ENCODE measurements around the gene ZFYVE27. TPM values are rescaled to one million over a fixed set of nuclear protein-coding genes. Genes with fewer than 3 reads are reported as not detected.

Gene ZFYVE27
- total RNA-seq, 1 experiment from 2014 or later: 26.0 TPM

DNA sequence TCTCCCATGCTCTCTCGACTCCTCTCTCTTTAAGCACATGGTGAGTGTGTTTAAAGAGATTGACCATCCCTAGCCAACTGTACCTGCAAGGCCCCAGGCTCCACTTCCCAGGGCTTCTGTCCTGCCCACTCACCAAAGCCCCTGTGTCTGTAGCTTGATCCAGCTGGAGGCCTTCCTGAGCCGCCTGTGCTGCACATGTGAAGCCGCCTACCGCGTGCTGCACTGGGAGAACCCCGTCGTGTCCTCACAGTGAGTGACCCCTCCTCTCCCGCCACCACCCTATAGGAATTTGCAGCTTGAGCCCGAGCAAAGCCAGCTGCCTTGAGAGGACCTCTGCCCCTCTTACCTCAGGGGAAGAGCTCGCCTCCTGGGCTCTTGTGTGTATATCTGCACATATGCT lies 11.2 kb downstream of the ZFYVE27 start (continued):
- TF ChIP-seq PREB (CRISPR knock-in tag; IDR thresholded peaks at IDR 0.05; ENCODE audit: borderline replicate concordance): no peak
- no peak for TF ChIP-seq NR3C1 (CRISPR knock-in tag; conservative IDR thresholded peaks at IDR 0.05; ENCODE audit: low read depth)
- TF ChIP-seq TCF7 (CRISPR knock-in tag; IDR thresholded peaks at IDR 0.05; ENCODE audit: low read depth): no peak
- no peak for TF ChIP-seq ZNF423 (CRISPR knock-in tag; IDR thresholded peaks at IDR 0.05)
- TF ChIP-seq TEAD4 (CRISPR knock-in tag; IDR thresholded peaks at IDR 0.05): no peak
- no peak for TF ChIP-seq MXD4 (CRISPR knock-in tag; IDR thresholded peaks at IDR 0.05; ENCODE audit: borderline replicate concordance)
- no peak for TF ChIP-seq TEAD1 (CRISPR knock-in tag; IDR thresholded peaks at IDR 0.05)
- TF ChIP-seq FOXP1 (CRISPR knock-in tag; IDR thresholded peaks at IDR 0.05; ENCODE audit: borderline replicate concordance): no peak

DNA sequence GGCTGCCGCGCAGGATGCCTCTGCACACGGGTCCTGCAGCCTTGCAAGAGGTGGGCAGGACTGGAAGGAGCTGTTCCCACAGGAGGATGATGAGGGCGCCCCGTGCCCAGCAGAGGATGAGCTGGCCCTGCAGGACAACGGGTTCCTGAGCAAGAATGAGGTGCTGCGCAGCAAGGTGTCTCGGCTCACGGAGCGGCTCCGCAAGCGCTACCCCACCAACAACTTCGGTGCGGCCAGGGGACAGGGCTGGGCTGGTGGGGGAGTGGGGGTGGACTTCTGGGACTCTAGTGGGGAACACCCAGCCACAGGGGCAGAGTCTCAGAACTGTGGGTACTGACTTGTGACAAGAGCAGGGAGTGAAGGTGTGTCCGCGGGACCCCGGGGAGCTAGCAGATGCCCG lies 16.0 kb downstream of the ZFYVE27 start:
- no peak overlapping the region for H3K4me3 Mint-ChIP-seq
- no peak for TF ChIP-seq ZNF416 (CRISPR knock-in tag; IDR thresholded peaks at IDR 0.05)
- no peak for TF ChIP-seq ZBTB21 (CRISPR knock-in tag; IDR thresholded peaks at IDR 0.05; ENCODE audit: borderline replicate concordance)
- no peak for TF ChIP-seq NFATC4 (CRISPR knock-in tag; IDR thresholded peaks at IDR 0.05)
- TF ChIP-seq, protein P1, sequence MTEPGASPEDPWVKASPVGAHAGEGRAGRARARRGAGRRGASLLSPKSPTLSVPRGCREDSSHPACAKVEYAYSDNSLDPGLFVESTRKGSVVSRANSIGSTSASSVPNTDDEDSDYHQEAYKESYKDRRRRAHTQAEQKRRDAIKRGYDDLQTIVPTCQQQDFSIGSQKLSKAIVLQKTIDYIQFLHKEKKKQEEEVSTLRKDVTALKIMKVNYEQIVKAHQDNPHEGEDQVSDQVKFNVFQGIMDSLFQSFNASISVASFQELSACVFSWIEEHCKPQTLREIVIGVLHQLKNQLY (CRISPR knock-in tag; IDR thresholded peaks at IDR 0.05): no peak
- TF ChIP-seq SMAD4 (CRISPR knock-in tag; IDR thresholded peaks at IDR 0.05): no peak
- no peak for TF ChIP-seq CBFB (CRISPR knock-in tag; IDR thresholded peaks at IDR 0.05; ENCODE audit: low read depth)
- TF ChIP-seq PRDM15 (CRISPR knock-in tag; IDR thresholded peaks at IDR 0.05): no peak
- TF ChIP-seq, protein P2, sequence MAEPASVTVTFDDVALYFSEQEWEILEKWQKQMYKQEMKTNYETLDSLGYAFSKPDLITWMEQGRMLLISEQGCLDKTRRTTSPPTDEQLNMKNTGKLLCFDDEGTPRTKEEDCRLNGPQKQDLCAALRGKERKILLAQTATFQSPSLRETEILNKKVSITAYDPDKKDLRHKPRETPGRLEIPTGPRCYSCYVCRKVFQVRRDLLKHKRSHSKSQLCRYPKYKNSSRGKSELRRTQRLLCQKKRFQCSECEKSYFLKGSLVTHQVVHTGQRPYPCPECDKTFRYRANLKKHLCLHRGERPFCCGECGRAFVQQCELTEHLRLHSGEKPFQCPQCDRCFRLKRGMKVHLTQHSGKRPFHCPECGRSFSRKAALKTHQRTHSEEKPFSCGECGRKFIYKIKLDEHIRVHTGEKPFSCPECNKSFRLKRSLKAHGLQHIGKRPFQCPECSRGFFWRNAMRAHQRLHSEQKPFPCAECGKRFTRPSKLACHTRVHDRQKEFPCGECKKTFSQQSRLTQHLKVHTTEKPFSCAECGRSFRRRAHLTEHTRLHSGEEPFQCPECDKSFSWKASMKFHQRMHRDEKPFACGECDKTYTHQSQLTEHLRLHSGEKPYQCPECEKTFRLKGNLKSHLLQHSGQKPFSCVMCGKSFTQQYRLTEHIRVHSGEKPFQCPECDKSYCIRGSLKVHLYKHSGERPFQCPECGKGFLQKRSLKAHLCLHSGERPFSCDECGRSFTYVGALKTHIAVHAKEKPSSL (CRISPR knock-in tag; conservative IDR thresholded peaks at IDR 0.05): no peak
- TF ChIP-seq, protein P3, sequence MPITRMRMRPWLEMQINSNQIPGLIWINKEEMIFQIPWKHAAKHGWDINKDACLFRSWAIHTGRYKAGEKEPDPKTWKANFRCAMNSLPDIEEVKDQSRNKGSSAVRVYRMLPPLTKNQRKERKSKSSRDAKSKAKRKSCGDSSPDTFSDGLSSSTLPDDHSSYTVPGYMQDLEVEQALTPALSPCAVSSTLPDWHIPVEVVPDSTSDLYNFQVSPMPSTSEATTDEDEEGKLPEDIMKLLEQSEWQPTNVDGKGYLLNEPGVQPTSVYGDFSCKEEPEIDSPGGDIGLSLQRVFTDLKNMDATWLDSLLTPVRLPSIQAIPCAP (CRISPR knock-in tag; IDR thresholded peaks at IDR 0.05): no peak
- TF ChIP-seq, protein P4, sequence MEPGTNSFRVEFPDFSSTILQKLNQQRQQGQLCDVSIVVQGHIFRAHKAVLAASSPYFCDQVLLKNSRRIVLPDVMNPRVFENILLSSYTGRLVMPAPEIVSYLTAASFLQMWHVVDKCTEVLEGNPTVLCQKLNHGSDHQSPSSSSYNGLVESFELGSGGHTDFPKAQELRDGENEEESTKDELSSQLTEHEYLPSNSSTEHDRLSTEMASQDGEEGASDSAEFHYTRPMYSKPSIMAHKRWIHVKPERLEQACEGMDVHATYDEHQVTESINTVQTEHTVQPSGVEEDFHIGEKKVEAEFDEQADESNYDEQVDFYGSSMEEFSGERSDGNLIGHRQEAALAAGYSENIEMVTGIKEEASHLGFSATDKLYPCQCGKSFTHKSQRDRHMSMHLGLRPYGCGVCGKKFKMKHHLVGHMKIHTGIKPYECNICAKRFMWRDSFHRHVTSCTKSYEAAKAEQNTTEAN (CRISPR knock-in tag; IDR thresholded peaks at IDR 0.05): no peak
- TF ChIP-seq, protein P5, sequence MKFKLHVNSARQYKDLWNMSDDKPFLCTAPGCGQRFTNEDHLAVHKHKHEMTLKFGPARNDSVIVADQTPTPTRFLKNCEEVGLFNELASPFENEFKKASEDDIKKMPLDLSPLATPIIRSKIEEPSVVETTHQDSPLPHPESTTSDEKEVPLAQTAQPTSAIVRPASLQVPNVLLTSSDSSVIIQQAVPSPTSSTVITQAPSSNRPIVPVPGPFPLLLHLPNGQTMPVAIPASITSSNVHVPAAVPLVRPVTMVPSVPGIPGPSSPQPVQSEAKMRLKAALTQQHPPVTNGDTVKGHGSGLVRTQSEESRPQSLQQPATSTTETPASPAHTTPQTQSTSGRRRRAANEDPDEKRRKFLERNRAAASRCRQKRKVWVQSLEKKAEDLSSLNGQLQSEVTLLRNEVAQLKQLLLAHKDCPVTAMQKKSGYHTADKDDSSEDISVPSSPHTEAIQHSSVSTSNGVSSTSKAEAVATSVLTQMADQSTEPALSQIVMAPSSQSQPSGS (CRISPR knock-in tag; IDR thresholded peaks at IDR 0.05; ENCODE audit: borderline replicate concordance, low read depth): no peak
- TF ChIP-seq HMGA2 (CRISPR knock-in tag; IDR thresholded peaks at IDR 0.05): no peak
- TF ChIP-seq, protein P6, sequence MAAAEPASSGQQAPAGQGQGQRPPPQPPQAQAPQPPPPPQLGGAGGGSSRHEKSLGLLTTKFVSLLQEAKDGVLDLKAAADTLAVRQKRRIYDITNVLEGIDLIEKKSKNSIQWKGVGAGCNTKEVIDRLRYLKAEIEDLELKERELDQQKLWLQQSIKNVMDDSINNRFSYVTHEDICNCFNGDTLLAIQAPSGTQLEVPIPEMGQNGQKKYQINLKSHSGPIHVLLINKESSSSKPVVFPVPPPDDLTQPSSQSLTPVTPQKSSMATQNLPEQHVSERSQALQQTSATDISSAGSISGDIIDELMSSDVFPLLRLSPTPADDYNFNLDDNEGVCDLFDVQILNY (CRISPR knock-in tag; IDR thresholded peaks at IDR 0.05): no peak
- no peak for TF ChIP-seq GTF2I (CRISPR knock-in tag; conservative IDR thresholded peaks at IDR 0.05)
- no peak for TF ChIP-seq SP1 (CRISPR knock-in tag; conservative IDR thresholded peaks at IDR 0.05)
- TF ChIP-seq, protein P7, sequence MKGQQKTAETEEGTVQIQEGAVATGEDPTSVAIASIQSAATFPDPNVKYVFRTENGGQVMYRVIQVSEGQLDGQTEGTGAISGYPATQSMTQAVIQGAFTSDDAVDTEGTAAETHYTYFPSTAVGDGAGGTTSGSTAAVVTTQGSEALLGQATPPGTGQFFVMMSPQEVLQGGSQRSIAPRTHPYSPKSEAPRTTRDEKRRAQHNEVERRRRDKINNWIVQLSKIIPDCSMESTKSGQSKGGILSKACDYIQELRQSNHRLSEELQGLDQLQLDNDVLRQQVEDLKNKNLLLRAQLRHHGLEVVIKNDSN (CRISPR knock-in tag; IDR thresholded peaks at IDR 0.05): no peak
- no peak for TF ChIP-seq TP53 (CRISPR knock-in tag; IDR thresholded peaks at IDR 0.05)

More for the DNA sequence above, 16.0 kb downstream of the ZFYVE27 start:
- H3K4me1 Mint-ChIP-seq: no peaks in the 10 kb centered on the region
- H3K27me3 Mint-ChIP-seq (ENCODE audit: low read depth): no peaks in the 10 kb centered on the region
- ATAC-seq (no peak), DNase-seq (ENCODE audit: low spot score) (no peak)
- POLR2A ChIA-PET: interaction anchor here (0.6 to 0.7 kb wide), 2 partner anchors 75 to 163 kb away, joined by 3 to 4 read pairs; no protein-coding TSS in a partner anchor
- CTCF ChIA-PET: no interaction called here
- H3K36me3 Mint-ChIP-seq: peaks cover 50% of the 10 kb centered on the region
- H3K27ac Mint-ChIP-seq: no peak overlapping the region
- H3K9me3 Mint-ChIP-seq: no peaks in the 10 kb centered on the region

Measured in WTC11 (cell line).